Activated naive CD4-positive, alpha-beta T cell treated with anti-CD3 and anti-CD28 coated beads for 36 hours (primary cell): ENCODE data around the gene ATP7B. TPM values are rescaled to one million over a fixed set of nuclear protein-coding genes. Genes with fewer than 3 reads are reported as not detected.
"Not testable (repeated sequence)": the region's sequence is repeated elsewhere in the genome, so short reads cannot be mapped to it uniquely, and the experiment has no call there.

Experiments
- CTCF ChIA-PET: fragments of 350-600 bp; sonication (Branson Sonifier 250); formaldehyde crosslinking; loops from one replicate; lab custom pipeline; 2021; ENCODE audit warnings: antibody characterized with exemption; lab: Charles Lee
- DNase-seq: peaks from one replicate; pipeline ENCODE4 v3.0.0-alpha.2; 2020
- H3K27ac Mint-ChIP-seq: one replicate; pipeline ENCODE4 v1.8.0; 2021; ENCODE audit warnings: mild to moderate bottlenecking, mixed read lengths
- H3K27me3 Mint-ChIP-seq: one replicate; pipeline ENCODE4 v1.8.0; 2021; ENCODE audit warnings: low read depth, mixed read lengths
- H3K36me3 Mint-ChIP-seq: one replicate; pipeline ENCODE4 v1.8.0; 2021; ENCODE audit warnings: low read depth, mixed read lengths
- H3K4me1 Mint-ChIP-seq: one replicate; pipeline ENCODE4 v1.8.0; 2021; ENCODE audit warnings: low read depth, mixed read lengths
- H3K4me3 Mint-ChIP-seq: one replicate; pipeline ENCODE4 v1.8.0; 2021; ENCODE audit warnings: mild to moderate bottlenecking, moderate library complexity, mixed read lengths
- H3K9me3 Mint-ChIP-seq: one replicate; pipeline ENCODE4 v1.8.0; 2021; ENCODE audit warnings: mixed read lengths
- intact Hi-C: fragments of 100-400 bp; cut with micrococcal nuclease; formaldehyde crosslinking; loops from one replicate; pipeline ENCODE4 v1.15.1; 2023
- total RNA-seq, 2 experiments: library from RNA; stranded (reverse); gene quantifications; one replicate each; pipeline ENCODE4 v1.2.3, GENCODE V29; 2021

Gene ATP7B
- total RNA-seq, 2 experiments from 2014 or later = 0.69 to 0.74 TPM

DNA sequence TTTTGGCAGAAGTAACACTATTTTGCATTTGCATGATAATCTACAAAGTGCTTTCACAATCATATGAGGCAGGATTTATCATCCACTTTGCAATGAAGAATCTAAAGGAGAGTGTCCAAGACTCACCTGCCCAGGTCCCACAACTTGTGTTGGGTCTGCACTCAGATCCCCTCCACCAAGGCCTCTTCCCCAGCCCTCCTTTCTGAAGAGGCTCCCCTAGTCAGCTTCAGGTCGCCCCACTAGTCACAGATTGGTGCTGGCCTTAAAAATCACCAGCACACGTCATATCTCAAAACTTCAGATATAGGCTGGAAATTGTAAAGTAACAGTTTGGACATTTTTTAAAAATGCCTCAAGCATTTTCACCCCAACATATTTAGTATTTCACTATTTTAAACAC is 17.5 kb downstream of the ATP7B start:
- intact Hi-C loops = no loop called here
- CTCF ChIA-PET = interaction anchor here (0.6 kb wide), 1 partner anchor 128 kb away, joined by 3 read pairs; no protein-coding TSS in a partner anchor
- no peaks in the 10 kb centered on the region for H3K27me3 Mint-ChIP-seq

DNA sequence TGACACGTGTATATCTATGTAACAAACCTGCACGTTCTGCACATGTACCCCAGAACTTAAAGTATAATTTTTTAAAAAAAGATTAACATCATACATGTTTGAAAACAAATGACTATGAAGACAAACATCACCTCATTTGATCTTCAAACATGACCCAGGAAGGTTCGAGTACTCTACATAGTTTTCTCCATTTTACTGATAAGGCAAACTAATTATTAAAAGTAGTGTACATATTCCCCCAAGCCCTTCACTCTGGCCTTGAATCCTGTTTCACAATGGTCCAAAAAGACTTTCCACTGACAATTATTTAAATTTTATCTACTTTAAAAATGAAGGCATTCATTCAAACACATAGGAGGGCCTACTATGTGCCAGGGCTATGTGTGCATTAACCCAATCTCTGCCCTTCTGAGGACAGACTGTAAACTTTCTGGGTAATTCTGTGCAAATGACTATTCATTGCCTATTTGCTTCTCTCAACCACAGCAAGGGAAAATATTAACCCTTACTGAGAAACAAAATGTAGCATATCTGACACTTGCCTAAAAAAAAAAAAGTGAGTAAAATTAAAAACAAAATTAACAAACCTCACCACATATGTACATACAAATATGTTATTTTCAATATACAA is 22.1 kb downstream of the ATP7B start:
- Mint-ChIP-seq H3K27ac (no peak overlapping the region), H3K4me1 (no peaks in the 10 kb centered on the region), H3K4me3 (no peak overlapping the region), H3K27me3 (no peaks in the 10 kb centered on the region), H3K36me3 (peaks cover 1% of the 10 kb centered on the region), H3K9me3 (peaks cover 4% of the 10 kb centered on the region)
- CTCF ChIA-PET = no interaction called here
- DNase-seq = no peak
- intact Hi-C loops = no loop called here

More for the DNA sequence above, 17.5 kb downstream of the ATP7B start:
- Mint-ChIP-seq H3K9me3 (no peaks in the 10 kb centered on the region), H3K36me3 (no peaks in the 10 kb centered on the region), H3K4me3 (no peak overlapping the region), H3K27ac (no peak overlapping the region), H3K4me1 (no peaks in the 10 kb centered on the region)
- DNase-seq = no peak

DNA sequence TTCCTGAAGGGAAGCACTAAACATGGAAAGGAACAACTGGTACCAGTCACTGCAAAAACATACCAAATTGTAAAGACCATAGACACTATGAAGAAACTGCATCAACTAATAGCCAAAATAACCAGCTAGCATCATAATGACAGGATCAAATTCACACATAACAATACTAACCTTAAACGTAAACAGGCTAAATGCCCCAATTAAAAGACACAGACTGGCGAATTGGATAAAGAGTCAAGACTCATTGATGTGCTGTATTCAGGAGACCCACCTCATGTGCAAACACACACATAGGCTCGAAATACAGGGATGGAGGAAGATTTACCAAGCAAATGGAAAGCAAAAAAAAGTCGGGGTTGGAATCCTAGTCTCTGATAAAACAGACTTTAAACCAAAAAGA is 26.3 kb downstream of the ATP7B start:
- DNase-seq, H3K4me1 Mint-ChIP-seq, H3K27me3 Mint-ChIP-seq, H3K4me3 Mint-ChIP-seq, H3K36me3 Mint-ChIP-seq, intact Hi-C loops, H3K27ac Mint-ChIP-seq, CTCF ChIA-PET, H3K9me3 Mint-ChIP-seq: not testable (repeated sequence)

DNA sequence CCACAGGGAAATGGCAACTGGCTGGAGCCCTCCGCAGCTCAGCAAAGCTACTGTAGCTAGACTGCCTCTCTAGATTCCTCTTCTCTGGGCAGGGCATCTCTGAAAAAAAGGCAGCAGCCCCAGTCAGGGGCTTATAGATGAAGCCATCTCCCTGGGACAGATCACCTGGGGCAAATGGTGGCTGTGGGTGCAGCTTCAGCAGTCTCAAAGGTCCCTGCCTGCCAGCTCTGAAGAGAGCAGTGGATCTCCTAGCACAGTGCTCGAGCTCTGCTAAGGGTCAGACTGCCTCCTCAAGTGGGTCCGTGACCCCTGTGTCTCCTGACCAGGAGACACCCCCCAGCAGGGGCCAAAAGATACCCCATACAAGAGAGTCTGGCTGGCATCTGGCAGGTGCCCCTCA is 28.0 kb downstream of the ATP7B start:
- intact Hi-C loops, H3K4me1 Mint-ChIP-seq, H3K27ac Mint-ChIP-seq, H3K4me3 Mint-ChIP-seq, H3K27me3 Mint-ChIP-seq, H3K36me3 Mint-ChIP-seq, H3K9me3 Mint-ChIP-seq, DNase-seq: not testable (repeated sequence)
- CTCF ChIA-PET = interaction anchor here (0.7 kb wide), 1 partner anchor 84 kb away, joined by 3 read pairs; no protein-coding TSS in a partner anchor

DNA sequence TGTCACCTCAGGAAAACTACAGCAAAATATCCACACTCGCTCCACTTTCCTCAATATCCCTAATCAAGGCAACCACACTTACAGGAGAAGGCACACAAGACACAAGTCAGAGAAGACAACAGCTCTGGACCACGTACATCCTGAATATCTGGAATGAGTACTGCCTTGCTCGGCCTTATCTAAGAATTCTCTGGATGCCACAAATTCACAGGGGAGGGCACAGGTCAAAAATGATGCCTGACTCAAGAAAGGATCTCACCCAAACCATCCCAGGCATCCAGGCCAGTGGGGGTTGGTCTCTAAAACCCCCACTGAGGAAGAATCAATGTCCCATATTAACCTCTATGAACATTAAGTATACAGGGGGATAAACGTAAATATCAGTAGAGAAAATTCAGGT is 29.9 kb downstream of the ATP7B start:
- intact Hi-C loops = no loop called here
- no peak for DNase-seq
- CTCF ChIA-PET = interaction anchor here (1.0 kb wide), 3 partner anchors 10 to 146 kb away, joined by 3 read pairs; no protein-coding TSS in a partner anchor
- H3K36me3 Mint-ChIP-seq = no peaks in the 10 kb centered on the region
- no peak overlapping the region for H3K4me3 Mint-ChIP-seq
- peaks cover 3% of the 10 kb centered on the region for H3K9me3 Mint-ChIP-seq
- H3K4me1 Mint-ChIP-seq = no peaks in the 10 kb centered on the region
- no peaks in the 10 kb centered on the region for H3K27me3 Mint-ChIP-seq
- no peak overlapping the region for H3K27ac Mint-ChIP-seq

DNA sequence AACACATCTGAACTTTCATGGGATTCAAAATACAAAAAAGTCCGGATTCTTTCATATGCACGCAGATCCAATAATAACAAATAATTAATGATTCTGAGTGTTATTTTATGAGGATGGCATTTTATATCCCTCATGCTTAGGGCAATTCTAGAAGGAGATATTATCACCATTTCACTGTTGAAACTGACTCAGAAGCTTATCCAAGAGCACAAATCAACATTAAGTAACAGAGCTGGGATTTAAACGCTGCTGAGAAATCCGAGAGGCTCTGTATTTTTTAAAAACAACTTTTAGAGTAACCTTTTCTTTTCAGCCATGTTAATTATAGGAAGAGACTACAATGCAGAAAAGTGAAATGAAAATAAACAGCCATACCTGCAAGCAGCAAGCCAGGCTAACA is 30.3 kb downstream of the ATP7B start:
- Mint-ChIP-seq H3K27me3 (no peaks in the 10 kb centered on the region), H3K9me3 (peaks cover 3% of the 10 kb centered on the region), H3K4me3 (no peak overlapping the region), H3K27ac (no peak overlapping the region), H3K36me3 (no peaks in the 10 kb centered on the region), H3K4me1 (no peaks in the 10 kb centered on the region)
- DNase-seq = no peak
- intact Hi-C loops = no loop called here
- CTCF ChIA-PET = interaction anchor here (1.0 kb wide), 3 partner anchors 9 to 147 kb away, joined by 3 read pairs; no protein-coding TSS in a partner anchor

DNA sequence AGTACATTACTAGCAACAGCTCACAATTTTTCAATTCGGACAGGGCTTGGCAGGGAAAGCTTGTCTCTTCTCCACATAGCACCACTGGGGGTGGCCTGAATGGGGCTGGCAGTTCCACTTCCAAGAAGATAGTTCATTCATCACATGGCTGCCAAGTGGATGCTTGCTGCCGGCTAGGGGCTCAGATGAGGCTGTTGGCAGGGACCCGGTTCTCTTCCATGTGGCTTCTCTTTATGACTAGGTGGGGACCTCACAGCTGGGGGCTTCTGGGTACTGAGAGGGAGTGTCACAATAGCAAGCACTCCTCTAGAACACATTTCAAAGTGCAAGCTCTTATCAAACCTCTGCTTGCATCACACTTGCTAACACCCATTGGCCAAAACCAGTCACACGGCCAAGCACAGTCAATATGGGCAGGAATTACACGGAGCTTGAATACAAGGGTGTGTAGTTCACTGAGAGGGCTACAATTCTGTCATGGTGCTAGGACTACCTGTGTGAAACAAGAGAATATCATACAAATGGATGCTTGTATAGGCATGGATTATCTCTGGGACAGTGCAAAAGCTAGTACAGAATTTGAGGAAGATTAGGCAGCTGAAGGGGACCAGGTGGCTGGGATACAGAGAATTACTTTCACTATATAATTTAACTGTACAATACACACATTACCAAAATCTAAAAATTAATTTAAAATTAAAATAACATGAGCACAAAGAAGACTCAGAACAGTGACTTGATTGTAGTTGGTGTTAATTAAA is 32.3 kb downstream of the ATP7B start:
- no peak overlapping the region for H3K27ac Mint-ChIP-seq
- no peaks in the 10 kb centered on the region for H3K36me3 Mint-ChIP-seq
- no peak for DNase-seq
- intact Hi-C loops = no loop called here
- no peak overlapping the region for H3K4me3 Mint-ChIP-seq
- no peaks in the 10 kb centered on the region for H3K4me1 Mint-ChIP-seq
- CTCF ChIA-PET = interaction anchor here (0.5 to 1.7 kb wide), 2 partner anchors 83 to 124 kb away, joined by 3 to 4 read pairs; no protein-coding TSS in a partner anchor
- H3K27me3 Mint-ChIP-seq = no peaks in the 10 kb centered on the region
- H3K9me3 Mint-ChIP-seq = no peaks in the 10 kb centered on the region

DNA sequence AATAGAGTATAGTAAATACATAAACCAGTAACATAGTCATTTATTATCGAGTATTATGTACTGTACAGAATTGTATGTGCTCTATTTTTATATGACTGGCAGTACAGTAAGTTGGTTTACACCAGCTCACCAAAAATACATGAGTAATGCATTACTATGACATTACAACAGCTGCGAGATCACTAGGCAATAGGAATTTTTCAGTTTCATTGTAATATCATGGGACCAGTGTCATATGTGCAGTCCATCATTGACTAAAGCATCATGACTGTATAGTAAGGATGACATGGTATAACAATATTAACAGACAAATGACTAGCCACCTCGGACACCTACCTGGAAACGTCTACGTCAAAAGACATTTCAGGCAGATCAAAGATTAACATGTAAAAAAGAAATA is 33.6 kb downstream of the ATP7B start:
- no peaks in the 10 kb centered on the region for H3K9me3 Mint-ChIP-seq
- DNase-seq = no peak
- no peaks in the 10 kb centered on the region for H3K27me3 Mint-ChIP-seq
- no peak overlapping the region for H3K4me3 Mint-ChIP-seq
- no peaks in the 10 kb centered on the region for H3K36me3 Mint-ChIP-seq
- intact Hi-C loops = no loop called here
- H3K4me1 Mint-ChIP-seq = no peaks in the 10 kb centered on the region
- H3K27ac Mint-ChIP-seq = no peak overlapping the region
- CTCF ChIA-PET = interaction anchor here (0.6 to 1.7 kb wide), 6 partner anchors 9 to 499 kb away, joined by 3 to 5 read pairs (median 4); no protein-coding TSS in a partner anchor

DNA sequence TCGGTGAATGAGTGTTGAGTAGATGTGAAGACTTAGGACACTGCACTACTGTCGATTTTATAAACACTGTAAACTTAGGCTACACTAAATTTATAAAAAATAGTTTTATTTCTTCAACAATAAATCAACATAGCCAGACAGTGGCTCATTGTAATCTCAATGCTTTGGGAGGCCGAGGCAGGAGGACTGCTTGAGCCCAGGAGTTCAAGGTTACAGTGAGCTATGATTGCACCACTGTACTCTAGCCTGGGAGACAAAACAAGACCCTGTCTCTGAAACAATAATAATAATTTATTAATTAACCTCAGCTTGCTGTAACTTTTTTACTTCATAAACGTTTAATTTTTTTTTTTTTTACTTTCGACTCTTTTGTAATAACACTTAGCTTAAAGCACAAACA is 34.4 kb downstream of the ATP7B start:
- no peak for DNase-seq
- CTCF ChIA-PET = interaction anchor here (0.6 to 0.9 kb wide), 4 partner anchors 9 to 500 kb away, joined by 3 to 5 read pairs (median 4); no protein-coding TSS in a partner anchor
- H3K27me3 Mint-ChIP-seq = no peaks in the 10 kb centered on the region
- no peaks in the 10 kb centered on the region for H3K9me3 Mint-ChIP-seq
- H3K4me3 Mint-ChIP-seq = no peak overlapping the region
- intact Hi-C loops = no loop called here
- no peak overlapping the region for H3K27ac Mint-ChIP-seq
- no peaks in the 10 kb centered on the region for H3K4me1 Mint-ChIP-seq
- H3K36me3 Mint-ChIP-seq = no peaks in the 10 kb centered on the region

DNA sequence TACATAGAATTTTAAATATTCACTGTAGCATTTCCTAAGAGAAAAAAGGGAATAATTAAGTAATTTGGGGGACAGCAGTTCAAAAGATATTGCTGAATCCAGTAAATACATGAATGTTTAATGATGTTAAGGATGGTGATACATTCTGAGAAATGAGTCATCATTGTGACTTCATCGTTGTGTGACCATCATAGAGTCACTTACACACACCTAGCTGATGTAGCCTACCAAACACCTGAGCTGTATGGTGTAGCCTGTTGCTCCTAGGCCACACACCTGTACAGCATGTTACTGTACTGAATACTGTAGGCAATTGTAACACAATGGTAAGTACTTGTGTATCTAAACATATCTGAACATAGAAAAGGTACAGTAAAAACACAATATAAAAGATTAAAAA is 34.8 kb downstream of the ATP7B start:
- H3K27me3 Mint-ChIP-seq = no peaks in the 10 kb centered on the region
- H3K9me3 Mint-ChIP-seq = no peaks in the 10 kb centered on the region
- CTCF ChIA-PET = interaction anchor here (0.8 to 1.1 kb wide), 2 partner anchors 9 to 53 kb away, joined by 3 to 4 read pairs; no protein-coding TSS in a partner anchor
- intact Hi-C loops = no loop called here
- H3K27ac Mint-ChIP-seq = no peak overlapping the region
- no peaks in the 10 kb centered on the region for H3K4me1 Mint-ChIP-seq
- no peaks in the 10 kb centered on the region for H3K36me3 Mint-ChIP-seq
- H3K4me3 Mint-ChIP-seq = no peak overlapping the region
- no peak for DNase-seq

DNA sequence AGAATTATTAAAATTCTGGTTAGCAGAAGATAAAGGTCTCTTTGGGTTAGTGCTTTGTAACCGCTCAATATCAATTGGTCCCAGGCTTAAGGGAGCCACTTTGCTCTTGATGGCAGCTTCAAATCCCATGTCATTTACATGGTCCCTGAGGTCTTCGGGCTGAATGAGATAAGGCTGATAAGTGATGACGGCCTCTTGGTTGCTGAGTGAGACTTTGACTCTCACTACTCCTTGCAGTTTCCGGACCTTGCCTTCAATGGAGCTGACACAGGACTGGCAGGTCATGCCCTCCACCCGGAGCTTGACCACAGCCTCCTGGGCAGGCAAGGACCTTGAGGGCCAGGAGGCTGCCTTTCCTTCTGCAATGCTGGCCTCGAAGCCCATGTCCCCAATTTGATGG is 36.8 kb downstream of the ATP7B start:
- Mint-ChIP-seq H3K27me3 (no peaks in the 10 kb centered on the region), H3K4me1 (peaks cover 14% of the 10 kb centered on the region), H3K36me3 (no peaks in the 10 kb centered on the region), H3K9me3 (no peaks in the 10 kb centered on the region), H3K27ac (no peak overlapping the region), H3K4me3 (no peak overlapping the region)
- no peak for DNase-seq
- intact Hi-C loops = no loop called here
- CTCF ChIA-PET = no interaction called here

DNA sequence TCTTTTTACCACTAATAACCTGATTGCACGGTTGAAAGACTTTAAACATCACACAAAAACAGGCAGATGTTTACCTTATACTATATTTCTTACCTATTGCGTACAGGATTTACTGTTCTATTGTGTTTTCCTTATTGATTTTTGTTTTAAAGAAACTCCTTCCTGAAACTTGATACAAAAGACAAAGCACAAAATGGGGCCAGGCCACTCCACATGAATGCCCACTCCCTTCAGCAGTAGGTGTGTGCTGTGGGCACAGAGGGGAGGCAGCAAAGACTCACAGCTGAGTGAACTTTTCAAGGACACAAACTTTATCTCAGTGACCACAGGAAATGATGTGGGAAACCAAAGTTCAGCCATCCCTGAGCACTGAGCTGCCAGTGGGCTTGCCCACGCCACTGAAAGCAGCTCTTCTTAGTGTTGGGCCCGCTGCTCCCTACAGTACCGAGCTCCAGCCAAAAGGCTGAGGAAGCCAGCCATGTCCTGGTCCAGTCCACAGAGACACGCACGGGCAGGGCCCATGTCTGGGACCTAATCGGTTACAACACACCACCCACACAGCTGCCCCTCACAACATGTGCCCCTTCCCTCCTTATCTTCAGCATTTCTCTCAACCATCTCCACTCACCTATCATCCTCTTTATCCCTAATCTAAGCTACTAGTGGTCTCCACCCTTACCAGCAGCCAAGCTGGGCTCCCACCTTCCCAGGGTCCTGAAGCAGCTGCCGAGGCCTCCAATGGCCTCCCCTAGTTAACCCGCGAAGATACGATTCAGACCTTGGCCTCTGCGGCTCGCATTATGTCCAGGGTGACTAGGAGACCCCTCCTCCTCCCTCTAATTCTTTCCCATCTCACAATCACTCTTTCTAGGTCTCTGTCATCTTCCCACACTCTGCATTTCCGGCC is 39.5 kb downstream of the ATP7B start:
- CTCF ChIA-PET = interaction anchor here (0.6 to 2.4 kb wide), 5 partner anchors 10 to 127 kb away, joined by 3 to 10 read pairs (median 5); partner anchors contain the start of gene TMEM272
- intact Hi-C loops = no loop called here

More for the DNA sequence above, 39.5 kb downstream of the ATP7B start:
- H3K9me3 Mint-ChIP-seq = no peaks in the 10 kb centered on the region
- H3K36me3 Mint-ChIP-seq = no peaks in the 10 kb centered on the region
- no peak for DNase-seq
- no peaks in the 10 kb centered on the region for H3K27me3 Mint-ChIP-seq
- H3K4me3 Mint-ChIP-seq = no peak overlapping the region
- H3K4me1 Mint-ChIP-seq = peaks cover 31% of the 10 kb centered on the region
- no peak overlapping the region for H3K27ac Mint-ChIP-seq
